Activated naive CD8-positive, alpha-beta T cell treated with anti-CD3 and anti-CD28 coated beads, Interleukin-2, amount 50 U/mL, for 24 hours (primary cell): ENCODE results near the gene PIGM.

Experiments
- ATAC-seq: fragments of 150-1000 bp; cut with Tn5 transposase; one replicate; pipeline ENCODE4 v1.10.0; 2021
- DNase-seq: peaks from one replicate; pipeline ENCODE4 v3.0.0; 2021
- H3K27ac Mint-ChIP-seq: one replicate; pipeline ENCODE4 v1.8.0; 2021; ENCODE audit warnings: mild to moderate bottlenecking, mixed read lengths
- H3K27me3 Mint-ChIP-seq: one replicate; pipeline ENCODE4 v1.8.0; 2021; ENCODE audit warnings: mixed read lengths
- H3K36me3 Mint-ChIP-seq: one replicate; pipeline ENCODE4 v1.8.0; 2021; ENCODE audit warnings: low read depth, mixed read lengths
- H3K4me1 Mint-ChIP-seq: one replicate; pipeline ENCODE4 v1.8.0; 2021; ENCODE audit warnings: mixed read lengths
- H3K4me3 Mint-ChIP-seq: one replicate; pipeline ENCODE4 v1.8.0; 2021; ENCODE audit warnings: mild to moderate bottlenecking, moderate library complexity, mixed read lengths
- H3K9me3 Mint-ChIP-seq: one replicate; pipeline ENCODE4 v1.8.0; 2021; ENCODE audit warnings: mixed read lengths

PIGM gene

DNA sequence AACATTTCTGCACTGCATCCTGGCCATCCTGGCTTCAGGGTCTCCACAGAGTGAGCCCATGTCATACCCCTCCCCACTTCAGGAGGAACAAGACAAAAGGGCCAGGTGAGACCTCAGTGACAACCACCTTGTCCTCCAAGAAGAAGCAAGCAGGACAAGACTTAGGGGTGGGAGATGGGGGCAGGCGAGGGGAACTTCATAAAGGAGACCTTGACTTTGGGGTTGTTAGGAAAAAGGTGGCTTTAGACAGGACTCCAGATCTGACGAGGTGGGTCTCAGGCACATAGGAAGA, 53.7 kb downstream of the PIGM start:
- Mint-ChIP-seq H3K4me1 (no peaks in the 10 kb centered on the region), H3K4me3 (no peak overlapping the region), H3K36me3 (no peaks in the 10 kb centered on the region), H3K27ac (no peak overlapping the region), H3K9me3 (no peaks in the 10 kb centered on the region), H3K27me3 (peaks cover 30% of the 10 kb centered on the region)
- ATAC-seq (no peak), DNase-seq (no peak)

- H3K27me3 Mint-ChIP-seq = peaks cover 27% of the 10 kb centered on the region
- no peaks in the 10 kb centered on the region for H3K9me3 Mint-ChIP-seq
- H3K4me1 Mint-ChIP-seq = no peaks in the 10 kb centered on the region
- no peaks in the 10 kb centered on the region for H3K36me3 Mint-ChIP-seq
- ATAC-seq (no peak), DNase-seq (no peak)
- H3K4me3 Mint-ChIP-seq = no peak overlapping the region
- no peak overlapping the region for H3K27ac Mint-ChIP-seq
Measured at GRCh38 chr1:159977364-159978106, 54.3 kb downstream of the PIGM start.
